Fibroblast of mammary gland (primary cell): Measurements from ENCODE around the gene DOK7.

ENCODE experiments used
- DNase-seq: peaks from one replicate; pipeline ENCODE4 v3.0.0-alpha.2; 2010; ENCODE audit warnings: low read depth
- H3K4me3 ChIP-seq: 2 replicates; pipeline ENCODE4 v1.5.1; 2011; ENCODE audit warnings: low read depth, mild to moderate bottlenecking, low read length, moderate library complexity; ENCODE audit not compliant: control insufficient read depth
- TF ChIP-seq, protein P1 (sequence below): conservative IDR thresholded peaks from 2 replicates; pipeline ENCODE4 v1.5.1; 2011; ENCODE audit warnings: low read depth, low read length, inconsistent platforms; ENCODE audit not compliant: control insufficient read depth, insufficient read depth

Gene DOK7

DNA sequence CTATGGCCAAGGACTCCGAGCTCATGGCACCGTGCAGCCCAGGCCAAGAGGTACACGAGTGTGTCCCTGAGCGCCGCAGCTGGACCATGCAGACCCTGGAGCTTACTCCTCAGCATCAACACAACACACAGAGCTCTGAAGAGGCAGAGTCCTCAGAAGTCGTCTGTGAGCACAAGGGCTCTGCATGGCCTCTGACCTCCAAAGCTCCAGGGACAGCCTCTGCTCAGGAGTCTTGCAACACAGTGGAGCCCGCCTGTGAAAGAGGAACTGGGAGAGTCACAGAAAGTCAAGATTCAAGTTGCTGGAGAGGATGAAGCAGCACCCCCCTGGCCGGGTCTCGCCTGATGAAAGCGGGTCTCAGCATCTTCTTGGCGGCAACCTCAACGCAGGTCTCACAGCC, 66.3 kb downstream of the DOK7 start:
- DNase-seq, result peak; percentile 38
- no peak overlapping the region for H3K4me3 ChIP-seq
- TF ChIP-seq, protein P1, sequence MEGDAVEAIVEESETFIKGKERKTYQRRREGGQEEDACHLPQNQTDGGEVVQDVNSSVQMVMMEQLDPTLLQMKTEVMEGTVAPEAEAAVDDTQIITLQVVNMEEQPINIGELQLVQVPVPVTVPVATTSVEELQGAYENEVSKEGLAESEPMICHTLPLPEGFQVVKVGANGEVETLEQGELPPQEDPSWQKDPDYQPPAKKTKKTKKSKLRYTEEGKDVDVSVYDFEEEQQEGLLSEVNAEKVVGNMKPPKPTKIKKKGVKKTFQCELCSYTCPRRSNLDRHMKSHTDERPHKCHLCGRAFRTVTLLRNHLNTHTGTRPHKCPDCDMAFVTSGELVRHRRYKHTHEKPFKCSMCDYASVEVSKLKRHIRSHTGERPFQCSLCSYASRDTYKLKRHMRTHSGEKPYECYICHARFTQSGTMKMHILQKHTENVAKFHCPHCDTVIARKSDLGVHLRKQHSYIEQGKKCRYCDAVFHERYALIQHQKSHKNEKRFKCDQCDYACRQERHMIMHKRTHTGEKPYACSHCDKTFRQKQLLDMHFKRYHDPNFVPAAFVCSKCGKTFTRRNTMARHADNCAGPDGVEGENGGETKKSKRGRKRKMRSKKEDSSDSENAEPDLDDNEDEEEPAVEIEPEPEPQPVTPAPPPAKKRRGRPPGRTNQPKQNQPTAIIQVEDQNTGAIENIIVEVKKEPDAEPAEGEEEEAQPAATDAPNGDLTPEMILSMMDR, result no peak

DNA sequence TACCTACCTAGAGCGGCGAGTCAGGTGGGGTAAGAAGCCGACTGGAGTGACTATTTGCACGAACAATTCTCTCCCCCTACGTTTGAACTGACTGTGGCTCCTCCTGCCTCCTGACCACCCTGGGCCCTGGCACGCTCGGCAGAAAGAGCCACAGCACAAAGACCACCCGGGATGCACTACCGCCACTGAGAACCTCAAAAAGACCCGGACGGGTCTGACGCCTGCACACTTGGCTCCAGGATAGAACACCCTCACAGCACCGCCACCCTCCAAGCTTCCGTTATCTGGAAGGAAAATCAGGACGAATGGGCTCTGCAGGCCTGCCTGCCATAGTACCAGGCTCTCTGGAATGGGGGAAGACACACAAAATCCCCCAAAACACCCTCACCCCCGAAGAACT, 66.9 kb downstream of the DOK7 start:
- TF ChIP-seq, protein P1, result no peak
- H3K4me3 ChIP-seq, result no peak overlapping the region
- no peak for DNase-seq

DNA sequence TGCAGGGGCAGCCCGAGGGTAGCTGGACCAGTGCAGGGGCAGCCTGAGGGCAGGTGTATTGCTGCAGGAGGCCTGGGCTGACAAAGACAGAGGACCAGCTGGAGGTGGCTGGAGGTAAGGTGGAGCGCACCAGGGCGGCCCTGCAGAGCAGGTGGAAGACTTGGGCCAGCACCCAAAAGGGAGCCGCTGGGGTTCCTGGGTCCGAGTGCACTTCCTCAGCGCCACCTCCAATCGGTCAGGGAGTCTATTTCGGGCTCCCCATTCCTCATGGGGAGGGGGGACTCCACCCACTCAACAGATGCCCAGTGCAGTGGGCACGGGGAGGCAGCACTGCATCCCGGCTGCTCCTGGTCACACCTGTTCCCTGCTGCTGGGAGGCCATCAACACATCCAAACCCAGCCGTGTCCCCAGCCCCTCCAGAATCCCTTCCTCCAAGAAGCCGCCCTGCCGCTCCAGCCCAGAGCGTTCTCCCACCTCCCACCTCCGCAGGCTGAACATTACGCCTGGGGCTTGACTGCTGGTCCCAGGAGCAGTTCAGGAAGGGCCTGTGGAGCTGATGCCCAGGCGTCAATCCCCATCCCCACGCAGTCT, 67.7 kb downstream of the DOK7 start:
- peak overlapping the region; percentile 79 for H3K4me3 ChIP-seq
- TF ChIP-seq, protein P1, result no peak
- no peak for DNase-seq

DNA sequence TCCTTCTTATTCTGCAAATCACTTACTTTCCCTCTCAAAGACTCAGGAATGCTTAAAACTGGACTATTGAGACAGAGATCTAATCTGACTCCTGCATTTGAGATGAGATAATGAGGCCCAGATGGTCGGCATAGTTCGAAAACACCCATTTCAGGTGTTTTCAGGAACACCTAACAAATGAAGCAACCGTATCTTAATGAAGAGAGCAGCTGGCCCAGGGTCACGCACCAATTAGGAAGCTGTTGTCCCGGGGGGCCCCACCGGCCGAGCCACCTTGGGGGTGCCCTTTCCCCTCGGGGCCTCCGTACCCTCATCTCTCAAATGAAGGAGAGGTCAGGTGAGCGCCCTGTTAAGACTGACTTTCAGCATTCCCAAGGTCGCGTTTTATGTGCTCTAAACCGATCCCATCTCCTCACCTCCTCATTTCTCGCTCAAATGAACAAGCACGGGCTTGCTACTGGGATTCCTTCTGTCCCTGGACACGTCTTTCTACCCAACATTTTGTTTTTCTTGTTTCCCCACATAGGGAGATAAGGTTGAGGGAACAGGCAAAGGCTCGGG, 68.3 kb downstream of the DOK7 start:
- peak overlapping the region; percentile 79 for H3K4me3 ChIP-seq
- peak; percentile 7 for DNase-seq
- TF ChIP-seq, protein P1, result no peak

DNA sequence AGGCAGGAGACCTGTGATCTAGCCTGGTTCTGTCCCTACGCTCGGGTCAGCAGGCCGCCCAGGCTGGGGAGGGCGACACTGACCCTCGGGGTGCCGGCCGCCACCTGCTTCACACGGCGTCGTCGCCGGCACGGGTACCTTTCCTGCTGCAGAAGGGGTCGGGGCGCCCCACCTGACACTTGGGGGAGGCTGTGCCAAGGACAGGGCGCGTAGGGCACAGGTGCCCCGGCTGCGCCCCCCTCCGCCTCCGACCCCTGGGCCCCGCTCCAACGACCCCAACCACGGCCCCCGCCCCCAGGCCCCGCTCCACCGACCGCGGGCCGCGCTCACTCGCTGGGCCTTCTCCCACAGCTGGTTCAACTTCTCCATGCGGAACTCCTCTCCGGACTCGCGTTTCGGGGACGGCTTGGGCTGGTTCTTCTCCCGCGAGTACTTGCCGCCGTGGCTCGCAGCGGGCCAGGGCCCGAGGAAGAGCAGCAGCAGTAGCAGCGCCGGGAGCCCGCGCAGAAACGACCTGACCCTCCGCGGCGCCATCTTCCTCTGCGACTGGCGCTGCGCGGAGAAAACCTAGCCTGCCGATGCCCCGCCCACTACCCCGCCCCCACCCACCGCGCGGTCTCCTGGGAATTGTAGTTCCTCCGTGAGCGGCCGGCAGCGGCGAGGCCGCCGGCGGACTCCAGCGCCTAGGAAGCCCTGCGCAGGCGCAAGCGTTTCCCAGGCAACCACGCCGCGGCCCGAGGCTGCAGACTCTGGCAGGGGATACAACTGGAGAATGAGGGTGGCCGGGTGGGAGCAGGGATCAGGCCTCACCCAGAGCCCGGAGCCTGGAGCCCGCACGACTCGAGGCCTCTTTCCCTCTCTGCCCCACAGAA, 69.0 kb downstream of the DOK7 start, which contains the start of gene LRPAP1:
LRPAP1 (minus strand) TSS at position 544 of the 872 bp plus-strand sequence; CDS start at position 534, 10 bp downstream.
- peak within 1 kb of the TSS; percentile 79 for H3K4me3 ChIP-seq
- peak; percentile 80 for DNase-seq
- TF ChIP-seq, protein P1, result no peak

DNA sequence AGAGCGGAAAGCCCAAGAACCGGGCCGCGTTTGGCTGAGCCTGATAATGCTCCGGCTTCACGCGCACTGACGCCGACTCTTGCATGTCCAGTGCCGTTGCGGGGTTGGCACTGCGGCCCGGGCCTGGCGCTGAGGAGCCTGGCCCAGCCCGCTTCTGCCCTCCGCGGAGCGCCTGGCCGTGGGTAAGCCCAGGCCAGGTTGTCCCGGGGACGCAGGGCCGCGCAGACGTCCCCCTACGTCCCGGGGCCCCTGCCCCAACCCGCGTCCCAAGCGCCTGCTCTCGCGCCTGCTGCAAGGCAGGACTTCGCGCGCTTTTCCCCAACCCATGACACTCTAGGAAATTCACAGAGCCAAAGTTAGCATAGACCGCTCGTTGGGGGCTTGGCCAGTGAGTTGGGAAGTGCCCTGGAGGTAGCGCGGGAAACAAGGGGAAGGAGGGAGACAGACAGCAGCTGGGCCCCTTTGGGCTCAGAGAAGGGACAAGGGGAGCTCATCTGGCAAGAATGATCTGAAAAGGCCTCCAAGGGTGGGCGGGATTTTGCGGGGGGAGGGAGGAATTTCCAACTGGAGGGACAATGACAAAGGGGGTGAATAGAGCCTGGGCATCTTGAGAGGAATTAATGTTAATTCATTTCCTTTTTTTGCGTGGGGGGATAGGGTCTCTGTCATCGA, 69.8 kb downstream of the DOK7 start:
- TF ChIP-seq, protein P1, result no peak
- no peak for DNase-seq
- peak overlapping the region; percentile 49 for H3K4me3 ChIP-seq
